ENCODE measurements around the gene UNC13A. TPM values are rescaled to one million over a fixed set of nuclear protein-coding genes. Genes with fewer than 3 reads are reported as not detected.

UNC13A gene
- total RNA-seq, 1 experiment from 2014 or later: 29.0 TPM

DNA sequence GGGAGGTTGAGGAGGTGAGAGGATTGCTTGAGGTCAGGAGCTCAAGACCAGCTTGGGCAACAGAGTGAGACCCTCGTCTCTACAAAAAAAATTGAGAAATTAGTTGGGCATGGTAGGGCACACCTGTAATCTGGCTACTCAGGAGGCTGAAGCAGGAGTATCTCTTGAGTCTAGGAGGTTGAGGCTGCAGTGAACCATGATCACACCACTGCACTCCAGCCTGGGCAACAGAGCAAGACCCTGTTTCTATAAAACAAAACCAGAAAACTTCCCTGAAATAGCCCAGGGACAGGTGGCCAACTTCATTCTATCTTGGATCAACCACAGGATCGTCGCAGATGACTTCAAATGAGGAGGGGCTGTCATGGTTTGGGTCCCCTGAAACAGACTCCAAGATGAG lies 104.0 kb downstream of the UNC13A start:
- Histone ChIP-seq H3K4me1 (ENCODE audit: control insufficient read depth in 1 of 2, insufficient read depth in 2 of 2, low read length in 2 of 2) (peaks cover 10 to 14% of the 10 kb centered on the region in 2 experiments; a peak in 3 of 4 replicates), H3K9me3 (ENCODE audit: control insufficient read depth in 1 of 2, insufficient read depth in 1 of 2, low read depth in 1 of 2, low read length in 2 of 2) (no peaks in the 10 kb centered on the region), H3K27ac (ENCODE audit: low read depth, low read length) (no peak overlapping the region), H3K79me2 (ENCODE audit: insufficient read depth, low read length) (no peaks in the 10 kb centered on the region; the same call in 1 of the 2 replicates), H3K4me3 (replicated peaks in 1 of 2; ENCODE audit: low read depth in 1 of 2, low read length in 2 of 2) (no peak overlapping the region), H2AFZ (ENCODE audit: low read depth, low read length, poor library complexity, severe bottlenecking) (no peak overlapping the region), H3K9ac (ENCODE audit: low read length) (no peak overlapping the region), H3K4me2 (ENCODE audit: low read length) (no peak overlapping the region), H4K20me1 (ENCODE audit: insufficient read depth) (peaks cover 4% of the 10 kb centered on the region; the same call in 1 of the 2 replicates), H3K27me3 (ENCODE audit: insufficient read depth, low read length) (no peaks in the 10 kb centered on the region), H3K36me3 (ENCODE audit: control insufficient read depth in 1 of 2, insufficient read depth in 2 of 2, low read length in 2 of 2) (peaks cover 19 to 26% of the 10 kb centered on the region in 2 experiments; a peak in 3 of 4 replicates), H3K9me2 (ENCODE audit: insufficient read depth) (no peaks in the 10 kb centered on the region)
- ChIA-PET POLR2A (no interaction called here), CTCF (no interaction called here), RAD21 (ENCODE audit: low non-redundant PET in 1 of 2, low total read pairs in 2 of 2, uncharacterized antibody in 2 of 2, unreplicated experiment in 2 of 2) (no interaction called here)
- no peak for DNase-seq (ENCODE audit: low read depth, low spot score)
- intact Hi-C loops (cut with micrococcal nuclease): no loop called here
- ATAC-seq: no peak
- TF ChIP-seq CEBPB (IDR thresholded peaks at IDR 0.05; ENCODE audit: low read depth) (no peak), SP1 (IDR thresholded peaks at IDR 0.05; ENCODE audit: low read depth) (no peak), ZFX (IDR thresholded peaks at IDR 0.05) (no peak), ZBTB33 (IDR thresholded peaks at IDR 0.05; ENCODE audit: extremely low read depth, insufficient replicate concordance, low read length) (no peak), ATF3 (IDR thresholded peaks at IDR 0.05) (no peak), ZNF274 (IDR thresholded peaks at IDR 0.05; ENCODE audit: low read depth, low read length) (no peak), POLR2A (IDR thresholded peaks at IDR 0.05; ENCODE audit: borderline replicate concordance, extremely low read depth, insufficient read depth, insufficient read length) (no peak), CBX3 (IDR thresholded peaks at IDR 0.05; ENCODE audit: low read depth) (no peak), EZH2phosphoT487 (IDR thresholded peaks at IDR 0.05; ENCODE audit: borderline replicate concordance) (no peak), SRF (IDR thresholded peaks at IDR 0.05; ENCODE audit: low read depth) (no peak), JUND (IDR thresholded peaks at IDR 0.05) (no peak), RAD21 (IDR thresholded peaks at IDR 0.05; ENCODE audit: low read depth) (no peak), SIN3A (IDR thresholded peaks at IDR 0.05; ENCODE audit: low read depth) (no peak), TCF7L2 (IDR thresholded peaks at IDR 0.05; ENCODE audit: borderline replicate concordance, extremely low read depth, insufficient read depth, insufficient read length) (no peak), EGR1 (IDR thresholded peaks at IDR 0.05; ENCODE audit: low read depth) (no peak), YY1 (IDR thresholded peaks at IDR 0.05; ENCODE audit: extremely low read depth, insufficient replicate concordance, low read depth, low read length) (no peak)
- TF ChIP-seq, protein P1, sequence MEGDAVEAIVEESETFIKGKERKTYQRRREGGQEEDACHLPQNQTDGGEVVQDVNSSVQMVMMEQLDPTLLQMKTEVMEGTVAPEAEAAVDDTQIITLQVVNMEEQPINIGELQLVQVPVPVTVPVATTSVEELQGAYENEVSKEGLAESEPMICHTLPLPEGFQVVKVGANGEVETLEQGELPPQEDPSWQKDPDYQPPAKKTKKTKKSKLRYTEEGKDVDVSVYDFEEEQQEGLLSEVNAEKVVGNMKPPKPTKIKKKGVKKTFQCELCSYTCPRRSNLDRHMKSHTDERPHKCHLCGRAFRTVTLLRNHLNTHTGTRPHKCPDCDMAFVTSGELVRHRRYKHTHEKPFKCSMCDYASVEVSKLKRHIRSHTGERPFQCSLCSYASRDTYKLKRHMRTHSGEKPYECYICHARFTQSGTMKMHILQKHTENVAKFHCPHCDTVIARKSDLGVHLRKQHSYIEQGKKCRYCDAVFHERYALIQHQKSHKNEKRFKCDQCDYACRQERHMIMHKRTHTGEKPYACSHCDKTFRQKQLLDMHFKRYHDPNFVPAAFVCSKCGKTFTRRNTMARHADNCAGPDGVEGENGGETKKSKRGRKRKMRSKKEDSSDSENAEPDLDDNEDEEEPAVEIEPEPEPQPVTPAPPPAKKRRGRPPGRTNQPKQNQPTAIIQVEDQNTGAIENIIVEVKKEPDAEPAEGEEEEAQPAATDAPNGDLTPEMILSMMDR (IDR thresholded peaks at IDR 0.05 in 2 of 3, conservative IDR thresholded peaks at IDR 0.05 in 1 of 3; ENCODE audit: borderline replicate concordance in 1 of 3, insufficient read depth in 1 of 3, low read depth in 2 of 3, low read length in 2 of 3): no peak
- TF ChIP-seq, protein P2, sequence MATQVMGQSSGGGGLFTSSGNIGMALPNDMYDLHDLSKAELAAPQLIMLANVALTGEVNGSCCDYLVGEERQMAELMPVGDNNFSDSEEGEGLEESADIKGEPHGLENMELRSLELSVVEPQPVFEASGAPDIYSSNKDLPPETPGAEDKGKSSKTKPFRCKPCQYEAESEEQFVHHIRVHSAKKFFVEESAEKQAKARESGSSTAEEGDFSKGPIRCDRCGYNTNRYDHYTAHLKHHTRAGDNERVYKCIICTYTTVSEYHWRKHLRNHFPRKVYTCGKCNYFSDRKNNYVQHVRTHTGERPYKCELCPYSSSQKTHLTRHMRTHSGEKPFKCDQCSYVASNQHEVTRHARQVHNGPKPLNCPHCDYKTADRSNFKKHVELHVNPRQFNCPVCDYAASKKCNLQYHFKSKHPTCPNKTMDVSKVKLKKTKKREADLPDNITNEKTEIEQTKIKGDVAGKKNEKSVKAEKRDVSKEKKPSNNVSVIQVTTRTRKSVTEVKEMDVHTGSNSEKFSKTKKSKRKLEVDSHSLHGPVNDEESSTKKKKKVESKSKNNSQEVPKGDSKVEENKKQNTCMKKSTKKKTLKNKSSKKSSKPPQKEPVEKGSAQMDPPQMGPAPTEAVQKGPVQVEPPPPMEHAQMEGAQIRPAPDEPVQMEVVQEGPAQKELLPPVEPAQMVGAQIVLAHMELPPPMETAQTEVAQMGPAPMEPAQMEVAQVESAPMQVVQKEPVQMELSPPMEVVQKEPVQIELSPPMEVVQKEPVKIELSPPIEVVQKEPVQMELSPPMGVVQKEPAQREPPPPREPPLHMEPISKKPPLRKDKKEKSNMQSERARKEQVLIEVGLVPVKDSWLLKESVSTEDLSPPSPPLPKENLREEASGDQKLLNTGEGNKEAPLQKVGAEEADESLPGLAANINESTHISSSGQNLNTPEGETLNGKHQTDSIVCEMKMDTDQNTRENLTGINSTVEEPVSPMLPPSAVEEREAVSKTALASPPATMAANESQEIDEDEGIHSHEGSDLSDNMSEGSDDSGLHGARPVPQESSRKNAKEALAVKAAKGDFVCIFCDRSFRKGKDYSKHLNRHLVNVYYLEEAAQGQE (IDR thresholded peaks at IDR 0.05; ENCODE audit: low read depth): no peak
- no TSS peak for BruUV-seq (replicated peaks)

Measured in HCT116 (cell line).